ENCODE results near the gene NRXN2. TPM values are rescaled to one million over a fixed set of nuclear protein-coding genes. Genes with fewer than 3 reads are reported as not detected.

Gene NRXN2
- polyA plus RNA-seq, 3 donors: 0.07 TPM; not detected in 2

DNA sequence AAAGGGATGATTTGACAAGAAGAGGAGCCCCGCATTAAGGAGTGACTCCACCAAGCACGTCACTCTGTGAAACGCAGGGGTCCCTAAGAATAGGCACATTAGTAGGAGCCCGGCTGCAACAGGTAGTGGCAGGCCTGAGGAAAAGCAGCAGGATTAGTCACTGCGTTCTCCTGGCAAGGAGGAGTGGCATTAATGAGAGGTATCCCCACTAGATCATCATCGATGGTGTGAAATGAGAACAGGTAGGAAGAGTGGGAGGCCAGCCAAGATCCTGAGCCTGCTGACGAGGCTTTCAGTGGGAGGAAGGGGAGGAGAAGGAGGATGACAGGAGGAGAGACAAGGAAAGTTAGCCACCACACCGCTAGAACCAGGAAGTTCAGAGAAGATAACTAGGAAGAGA is 38.6 kb downstream of the NRXN2 start:
- Mint-ChIP-seq H3K4me3 (no peak overlapping the region), H3K27ac (no peak overlapping the region), H3K36me3 (no peaks in the 10 kb centered on the region), H3K27me3 (ENCODE audit: low read depth in 3 of 3) (peaks cover 0 to 7% (median 5%) of the 10 kb centered on the region in 3 donors), H3K9me3 (peaks cover 0 to 1% (median 0%) of the 10 kb centered on the region in 7 donors), H3K4me1 (peaks cover 37% of the 10 kb centered on the region)
- Histone ChIP-seq H3K9ac (ENCODE audit: insufficient read depth, low read length, poor library complexity, severe bottlenecking) (no peak overlapping the region), H3K36me3 (replicated peaks in 1 of 2; ENCODE audit: control insufficient read depth in 1 of 2, insufficient read depth in 2 of 2, low read length in 2 of 2) (no peaks in the 10 kb centered on the region), H3K4me2 (replicated peaks; ENCODE audit: extremely low read depth, low read length, poor library complexity, severe bottlenecking) (no peak overlapping the region), H4K20me1 (ENCODE audit: insufficient read depth, low read length) (no peaks in the 10 kb centered on the region), H3K4me1 (ENCODE audit: control insufficient read depth in 1 of 2, insufficient read depth in 2 of 2, low read length in 2 of 2) (peaks cover 22 to 31% of the 10 kb centered on the region in 2 donors), H3K79me2 (ENCODE audit: insufficient read depth, low read length) (no peaks in the 10 kb centered on the region), H3K9me3 (replicated peaks in 1 of 2; ENCODE audit: control insufficient read depth in 1 of 2, insufficient read depth in 1 of 2, low read length in 2 of 2) (no peaks in the 10 kb centered on the region), H3K27me3 (ENCODE audit: control insufficient read depth in 2 of 2, insufficient read depth in 2 of 2, low read length in 2 of 2) (no peaks in the 10 kb centered on the region), H2AFZ (ENCODE audit: insufficient read depth, low read depth, low read length, poor library complexity, severe bottlenecking) (peak overlapping the region; percentile 25), H3K27ac (ENCODE audit: low read depth in 1 of 2, low read length in 2 of 2) (no peak overlapping the region), H3K4me3 (replicated peaks in 1 of 3; ENCODE audit: low read depth in 2 of 3, low read length in 3 of 3) (no peak overlapping the region)
- intact Hi-C loops (cut with micrococcal nuclease): no loop called here
- WGBS (ENCODE audit: insufficient coverage): 70% methylated on average over 6 of the region's 8 CpGs
- DNase-seq: no peak
- TF ChIP-seq, protein P1, sequence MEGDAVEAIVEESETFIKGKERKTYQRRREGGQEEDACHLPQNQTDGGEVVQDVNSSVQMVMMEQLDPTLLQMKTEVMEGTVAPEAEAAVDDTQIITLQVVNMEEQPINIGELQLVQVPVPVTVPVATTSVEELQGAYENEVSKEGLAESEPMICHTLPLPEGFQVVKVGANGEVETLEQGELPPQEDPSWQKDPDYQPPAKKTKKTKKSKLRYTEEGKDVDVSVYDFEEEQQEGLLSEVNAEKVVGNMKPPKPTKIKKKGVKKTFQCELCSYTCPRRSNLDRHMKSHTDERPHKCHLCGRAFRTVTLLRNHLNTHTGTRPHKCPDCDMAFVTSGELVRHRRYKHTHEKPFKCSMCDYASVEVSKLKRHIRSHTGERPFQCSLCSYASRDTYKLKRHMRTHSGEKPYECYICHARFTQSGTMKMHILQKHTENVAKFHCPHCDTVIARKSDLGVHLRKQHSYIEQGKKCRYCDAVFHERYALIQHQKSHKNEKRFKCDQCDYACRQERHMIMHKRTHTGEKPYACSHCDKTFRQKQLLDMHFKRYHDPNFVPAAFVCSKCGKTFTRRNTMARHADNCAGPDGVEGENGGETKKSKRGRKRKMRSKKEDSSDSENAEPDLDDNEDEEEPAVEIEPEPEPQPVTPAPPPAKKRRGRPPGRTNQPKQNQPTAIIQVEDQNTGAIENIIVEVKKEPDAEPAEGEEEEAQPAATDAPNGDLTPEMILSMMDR (IDR thresholded peaks at IDR 0.05): no peak

DNA sequence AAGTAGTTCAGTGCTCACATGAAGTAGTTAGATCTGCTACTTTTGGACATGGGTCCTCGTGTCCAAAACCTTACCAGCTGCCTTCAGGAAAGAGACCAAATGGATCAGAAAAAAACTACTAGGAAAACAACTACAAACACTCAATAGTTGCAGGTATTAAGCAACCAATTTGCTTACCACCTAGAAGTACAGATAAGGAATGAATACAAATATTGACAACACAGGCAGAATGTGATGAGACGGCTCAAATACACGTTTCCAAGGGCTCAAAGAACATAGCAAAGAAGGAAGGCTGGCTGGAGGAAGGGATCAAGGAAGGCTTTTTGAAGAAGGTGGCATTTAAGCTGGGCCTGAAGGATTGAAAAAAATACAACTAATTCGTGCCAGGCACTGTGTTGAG is 41.8 kb downstream of the NRXN2 start:
- Histone ChIP-seq H3K36me3 (replicated peaks in 1 of 2; ENCODE audit: control insufficient read depth in 1 of 2, insufficient read depth in 2 of 2, low read length in 2 of 2) (no peaks in the 10 kb centered on the region), H3K4me2 (replicated peaks; ENCODE audit: extremely low read depth, low read length, poor library complexity, severe bottlenecking) (no peak overlapping the region), H3K9me3 (replicated peaks in 1 of 2; ENCODE audit: control insufficient read depth in 1 of 2, insufficient read depth in 1 of 2, low read length in 2 of 2) (no peaks in the 10 kb centered on the region), H3K4me3 (replicated peaks in 1 of 3; ENCODE audit: low read depth in 2 of 3, low read length in 3 of 3) (no peak overlapping the region), H3K79me2 (ENCODE audit: insufficient read depth, low read length) (no peaks in the 10 kb centered on the region), H3K27ac (ENCODE audit: low read depth in 1 of 2, low read length in 2 of 2) (no peak overlapping the region), H3K27me3 (ENCODE audit: control insufficient read depth in 2 of 2, insufficient read depth in 2 of 2, low read length in 2 of 2) (no peaks in the 10 kb centered on the region), H4K20me1 (ENCODE audit: insufficient read depth, low read length) (no peaks in the 10 kb centered on the region), H3K9ac (ENCODE audit: insufficient read depth, low read length, poor library complexity, severe bottlenecking) (no peak overlapping the region), H2AFZ (ENCODE audit: insufficient read depth, low read depth, low read length, poor library complexity, severe bottlenecking) (no peak overlapping the region), H3K4me1 (ENCODE audit: control insufficient read depth in 1 of 2, insufficient read depth in 2 of 2, low read length in 2 of 2) (peaks cover 5 to 6% of the 10 kb centered on the region in 2 donors)
- intact Hi-C loops (cut with micrococcal nuclease): no loop called here
- Mint-ChIP-seq H3K4me1 (peaks cover 14% of the 10 kb centered on the region), H3K36me3 (no peaks in the 10 kb centered on the region), H3K9me3 (no peaks in the 10 kb centered on the region), H3K27ac (no peak overlapping the region), H3K27me3 (ENCODE audit: low read depth in 3 of 3) (peaks cover 0 to 13% (median 11%) of the 10 kb centered on the region in 3 donors), H3K4me3 (no peak overlapping the region)
- no peak for DNase-seq
- 92% methylated on average over 2 of the region's 4 CpGs for WGBS (ENCODE audit: insufficient coverage)
- TF ChIP-seq, protein P1 (IDR thresholded peaks at IDR 0.05): no peak
